ENCODE results near the gene C22orf23. TPM values are rescaled to one million over a fixed set of nuclear protein-coding genes. Genes with fewer than 3 reads are reported as not detected.

Gene C22orf23
- total RNA-seq, 1 donor from 2014 or later: not detected

- Mint-ChIP-seq H3K9me3 (ENCODE audit: low read depth) (no peaks in the 10 kb centered on the region), H3K4me3 (ENCODE audit: unreplicated experiment) (no peak overlapping the region), H3K4me1 (ENCODE audit: low read depth) (no peaks in the 10 kb centered on the region), H3K27ac (ENCODE audit: unreplicated experiment) (no peak overlapping the region), H3K36me3 (ENCODE audit: low read depth) (peaks cover 30% of the 10 kb centered on the region), H3K27me3 (ENCODE audit: low read depth) (no peaks in the 10 kb centered on the region)
- no peak for TF ChIP-seq CTCF (IDR thresholded peaks at IDR 0.05)
- no peak for DNase-seq (ENCODE audit: low spot score)
These were observed 12.6 kb downstream of the C22orf23 start for GRCh38 chr22:37940698-37941376.

- Mint-ChIP-seq H3K36me3 (ENCODE audit: low read depth) (peaks cover 24% of the 10 kb centered on the region), H3K4me1 (ENCODE audit: low read depth) (peaks cover 36% of the 10 kb centered on the region), H3K27me3 (ENCODE audit: low read depth) (no peaks in the 10 kb centered on the region), H3K4me3 (ENCODE audit: unreplicated experiment) (no peak overlapping the region), H3K27ac (ENCODE audit: unreplicated experiment) (peak overlapping the region; percentile 97), H3K9me3 (ENCODE audit: low read depth) (no peaks in the 10 kb centered on the region)
- TF ChIP-seq CTCF (IDR thresholded peaks at IDR 0.05): peak; percentile 97
- peak; percentile 96 for DNase-seq (ENCODE audit: low spot score)
These were observed 19.6 kb downstream of the C22orf23 start for GRCh38 chr22:37933711-37934376.

- Mint-ChIP-seq H3K4me3 (ENCODE audit: unreplicated experiment) (no peak overlapping the region), H3K4me1 (ENCODE audit: low read depth) (peaks cover 36% of the 10 kb centered on the region), H3K27me3 (ENCODE audit: low read depth) (no peaks in the 10 kb centered on the region), H3K36me3 (ENCODE audit: low read depth) (peaks cover 28% of the 10 kb centered on the region), H3K9me3 (ENCODE audit: low read depth) (no peaks in the 10 kb centered on the region), H3K27ac (ENCODE audit: unreplicated experiment) (peak overlapping the region; percentile 97)
- peak; percentile 90 for DNase-seq (ENCODE audit: low spot score)
- no peak for TF ChIP-seq CTCF (IDR thresholded peaks at IDR 0.05)
These were observed 20.4 kb downstream of the C22orf23 start for GRCh38 chr22:37932821-37933578.

- no peak overlapping the region for H3K4me3 Mint-ChIP-seq (ENCODE audit: unreplicated experiment)
- H3K27ac Mint-ChIP-seq (ENCODE audit: unreplicated experiment): no peak overlapping the region
- no peak for DNase-seq (ENCODE audit: low spot score)
- no peaks in the 10 kb centered on the region for H3K27me3 Mint-ChIP-seq (ENCODE audit: low read depth)
- peaks cover 36% of the 10 kb centered on the region for H3K4me1 Mint-ChIP-seq (ENCODE audit: low read depth)
- no peak for TF ChIP-seq CTCF (IDR thresholded peaks at IDR 0.05)
- no peaks in the 10 kb centered on the region for H3K9me3 Mint-ChIP-seq (ENCODE audit: low read depth)
- peaks cover 27% of the 10 kb centered on the region for H3K36me3 Mint-ChIP-seq (ENCODE audit: low read depth)
These were observed 21.0 kb downstream of the C22orf23 start for GRCh38 chr22:37932401-37932800.

GRCh38 chr22:37931893-37932389 lies 21.5 kb downstream of the C22orf23 start:
- H3K4me3 Mint-ChIP-seq (ENCODE audit: unreplicated experiment): no peak overlapping the region
- no peaks in the 10 kb centered on the region for H3K9me3 Mint-ChIP-seq (ENCODE audit: low read depth)
- H3K4me1 Mint-ChIP-seq (ENCODE audit: low read depth): peaks cover 36% of the 10 kb centered on the region
- TF ChIP-seq CTCF (IDR thresholded peaks at IDR 0.05): no peak
- no peaks in the 10 kb centered on the region for H3K27me3 Mint-ChIP-seq (ENCODE audit: low read depth)
- DNase-seq (ENCODE audit: low spot score): no peak
- H3K27ac Mint-ChIP-seq (ENCODE audit: unreplicated experiment): no peak overlapping the region
- peaks cover 27% of the 10 kb centered on the region for H3K36me3 Mint-ChIP-seq (ENCODE audit: low read depth)
